ENCODE data around the gene USH2A.

GRCh38 chr1:216453777-216454176, 30.5 kb upstream of the USH2A start:
- TF ChIP-seq, protein P1, sequence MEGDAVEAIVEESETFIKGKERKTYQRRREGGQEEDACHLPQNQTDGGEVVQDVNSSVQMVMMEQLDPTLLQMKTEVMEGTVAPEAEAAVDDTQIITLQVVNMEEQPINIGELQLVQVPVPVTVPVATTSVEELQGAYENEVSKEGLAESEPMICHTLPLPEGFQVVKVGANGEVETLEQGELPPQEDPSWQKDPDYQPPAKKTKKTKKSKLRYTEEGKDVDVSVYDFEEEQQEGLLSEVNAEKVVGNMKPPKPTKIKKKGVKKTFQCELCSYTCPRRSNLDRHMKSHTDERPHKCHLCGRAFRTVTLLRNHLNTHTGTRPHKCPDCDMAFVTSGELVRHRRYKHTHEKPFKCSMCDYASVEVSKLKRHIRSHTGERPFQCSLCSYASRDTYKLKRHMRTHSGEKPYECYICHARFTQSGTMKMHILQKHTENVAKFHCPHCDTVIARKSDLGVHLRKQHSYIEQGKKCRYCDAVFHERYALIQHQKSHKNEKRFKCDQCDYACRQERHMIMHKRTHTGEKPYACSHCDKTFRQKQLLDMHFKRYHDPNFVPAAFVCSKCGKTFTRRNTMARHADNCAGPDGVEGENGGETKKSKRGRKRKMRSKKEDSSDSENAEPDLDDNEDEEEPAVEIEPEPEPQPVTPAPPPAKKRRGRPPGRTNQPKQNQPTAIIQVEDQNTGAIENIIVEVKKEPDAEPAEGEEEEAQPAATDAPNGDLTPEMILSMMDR (IDR thresholded peaks at IDR 0.05), result no peak
- TF ChIP-seq POLR2A (IDR thresholded peaks at IDR 0.05; ENCODE audit: low read length), result no peak
- TF ChIP-seq, protein P2, sequence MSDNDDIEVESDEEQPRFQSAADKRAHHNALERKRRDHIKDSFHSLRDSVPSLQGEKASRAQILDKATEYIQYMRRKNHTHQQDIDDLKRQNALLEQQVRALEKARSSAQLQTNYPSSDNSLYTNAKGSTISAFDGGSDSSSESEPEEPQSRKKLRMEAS (IDR thresholded peaks at IDR 0.05), result no peak
- no peak for TF ChIP-seq HDAC2 (IDR thresholded peaks at IDR 0.05)
- TF ChIP-seq EP300 (IDR thresholded peaks at IDR 0.05), result no peak
- TF ChIP-seq ZFP36 (IDR thresholded peaks at IDR 0.05; ENCODE audit: borderline replicate concordance, partially characterized antibody), result no peak
